ENCODE data around the gene CCNF.
"Not testable (repeated sequence)": the region's sequence is repeated elsewhere in the genome, so short reads cannot be mapped to it uniquely, and the experiment has no call there.

The CCNF gene

DNA sequence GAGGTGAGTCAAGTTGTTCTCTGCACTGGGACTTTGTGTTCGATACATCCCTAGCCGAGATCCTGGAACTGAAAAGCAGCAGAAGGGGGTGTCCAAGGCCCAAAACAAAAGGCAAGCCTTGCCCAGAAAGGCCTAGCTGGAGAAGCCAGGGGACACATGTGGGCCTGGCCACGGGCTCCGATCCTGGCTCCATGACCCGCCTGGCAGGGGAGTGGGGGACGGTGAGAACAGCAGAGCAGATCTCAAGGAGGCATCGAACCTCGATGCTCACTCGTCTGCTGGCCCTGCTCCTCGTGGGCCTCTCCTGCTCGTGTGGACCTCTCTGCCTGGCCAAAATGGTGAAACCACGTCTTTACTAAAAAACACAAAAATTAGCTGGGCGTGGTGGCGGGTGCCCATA is 8.9 kb downstream of the CCNF start:
- Mint-ChIP-seq H3K4me3 (no peak overlapping the region), H3K4me1 (ENCODE audit: low read depth) (peaks cover 2% of the 10 kb centered on the region), H3K27ac (no peak overlapping the region), H3K36me3 (peaks cover 3% of the 10 kb centered on the region), H3K27me3 (no peaks in the 10 kb centered on the region), H3K9me3 (ENCODE audit: low read depth) (no peaks in the 10 kb centered on the region)

DNA sequence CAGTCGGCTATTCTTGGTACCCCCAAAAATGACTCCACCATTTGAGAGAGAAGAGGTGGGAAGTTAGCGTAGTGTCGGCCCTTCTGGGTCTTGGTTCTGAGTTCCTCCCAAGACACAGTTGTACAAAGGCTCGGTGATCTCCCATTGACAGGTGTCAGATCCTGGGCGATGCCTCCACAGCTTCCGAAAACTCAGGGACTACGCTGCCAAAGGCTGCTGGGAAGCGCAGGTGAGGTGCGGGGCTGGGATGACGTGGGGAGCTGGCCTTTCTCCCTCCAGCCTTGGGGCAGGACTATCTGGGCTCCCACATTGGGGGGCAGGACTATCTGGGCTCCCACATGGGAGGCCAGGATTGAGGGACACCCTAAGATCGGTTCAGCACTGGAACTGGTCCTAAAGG is 10.4 kb downstream of the CCNF start:
- no peaks in the 10 kb centered on the region for H3K9me3 Mint-ChIP-seq (ENCODE audit: low read depth)
- H3K27ac Mint-ChIP-seq = no peak overlapping the region
- H3K27me3 Mint-ChIP-seq = no peaks in the 10 kb centered on the region
- H3K4me3 Mint-ChIP-seq = no peak overlapping the region
- H3K4me1 Mint-ChIP-seq (ENCODE audit: low read depth) = peaks cover 2% of the 10 kb centered on the region
- H3K36me3 Mint-ChIP-seq = peaks cover 3% of the 10 kb centered on the region

DNA sequence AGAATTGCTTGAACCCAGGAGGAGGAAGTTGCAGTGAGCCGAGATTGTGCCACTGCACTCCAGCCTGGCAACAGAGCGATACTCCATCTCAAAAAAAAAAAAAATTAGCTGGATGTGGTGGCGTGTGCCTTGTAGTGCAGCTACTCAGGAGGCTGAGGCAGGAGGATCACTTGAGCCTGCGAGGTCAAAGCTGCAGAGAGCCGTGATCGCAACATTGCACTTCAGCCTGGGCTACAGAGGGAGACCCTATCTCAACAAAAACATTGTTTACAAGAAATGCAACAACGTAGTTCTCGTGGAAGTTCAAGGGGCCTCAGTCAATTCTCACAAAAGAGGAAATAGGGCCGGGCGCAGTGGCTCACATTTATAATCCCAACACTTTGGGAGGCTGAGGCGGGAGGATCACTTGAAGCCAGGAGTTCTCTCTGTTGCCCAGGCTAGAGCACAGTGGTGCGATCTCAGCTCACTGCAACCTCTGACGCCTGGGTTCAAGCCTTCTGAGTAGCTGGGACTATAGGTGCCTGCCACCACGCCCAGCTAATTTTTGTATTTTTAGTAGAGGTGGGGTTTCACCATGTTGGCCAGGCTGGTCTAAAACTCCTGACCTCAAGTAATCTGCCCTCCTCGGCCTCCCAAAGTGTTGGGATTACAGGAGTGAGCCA is 12.0 kb downstream of the CCNF start:
- H3K9me3 Mint-ChIP-seq (ENCODE audit: low read depth); H3K4me1 Mint-ChIP-seq (ENCODE audit: low read depth); H3K36me3 Mint-ChIP-seq; H3K27ac Mint-ChIP-seq; H3K4me3 Mint-ChIP-seq; H3K27me3 Mint-ChIP-seq: not testable (repeated sequence)

DNA sequence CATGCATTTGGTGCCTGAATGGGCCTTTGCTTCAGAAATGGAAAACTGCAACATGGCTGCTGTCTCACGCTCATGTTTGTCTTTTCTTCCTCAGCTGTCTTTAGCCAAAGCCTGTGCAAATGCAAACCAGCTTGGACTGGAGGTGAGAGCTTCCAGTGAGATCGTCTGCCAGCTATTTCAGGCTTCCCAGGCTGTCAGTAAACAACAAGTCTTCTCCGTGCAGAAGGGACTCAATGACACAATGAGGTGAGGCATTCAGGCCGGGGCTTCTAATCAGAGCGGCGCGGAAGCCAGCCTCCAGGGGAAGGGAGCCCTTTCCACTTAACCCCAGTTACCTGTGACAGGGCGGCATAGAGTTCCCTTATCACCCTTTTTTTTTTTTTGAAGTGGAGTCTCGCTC is 14.3 kb downstream of the CCNF start:
- no peak overlapping the region for H3K27ac Mint-ChIP-seq
- peaks cover 3% of the 10 kb centered on the region for H3K36me3 Mint-ChIP-seq
- H3K9me3 Mint-ChIP-seq (ENCODE audit: low read depth) = no peaks in the 10 kb centered on the region
- no peak overlapping the region for H3K4me3 Mint-ChIP-seq
- peaks cover 2% of the 10 kb centered on the region for H3K4me1 Mint-ChIP-seq (ENCODE audit: low read depth)
- no peaks in the 10 kb centered on the region for H3K27me3 Mint-ChIP-seq

DNA sequence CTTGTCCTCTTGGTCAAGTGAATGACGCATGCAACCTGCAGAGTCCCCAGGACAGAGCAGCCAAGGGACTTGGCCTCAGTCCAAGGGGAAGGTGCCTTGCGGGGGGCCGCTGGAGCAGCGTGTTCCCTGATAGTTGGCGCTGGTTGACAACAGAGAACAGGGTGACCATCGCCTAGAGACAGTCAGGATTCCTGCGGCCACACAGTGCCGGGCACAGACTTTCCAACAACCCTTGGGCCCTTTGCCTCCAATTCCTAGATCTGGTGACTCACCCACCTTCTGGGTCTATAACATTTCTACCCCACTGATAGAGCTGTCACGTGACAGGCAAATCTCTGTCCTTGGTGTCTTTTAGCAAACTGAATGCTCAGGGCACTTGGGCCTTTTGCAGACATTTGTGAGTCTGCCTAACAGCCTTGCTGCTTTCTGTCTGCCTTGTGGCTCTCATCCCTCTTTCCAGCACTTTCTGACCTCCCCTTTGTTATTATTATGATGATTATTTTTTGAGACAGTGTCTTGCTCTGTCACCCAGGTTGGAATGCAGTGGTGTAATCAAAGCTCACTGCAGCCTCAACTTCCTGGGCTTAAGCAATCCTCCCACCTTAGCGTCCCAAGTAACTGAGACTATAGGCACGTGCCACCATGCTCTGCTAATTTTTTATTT is 18.8 kb downstream of the CCNF start:
- H3K4me1 Mint-ChIP-seq (ENCODE audit: low read depth) = no peaks in the 10 kb centered on the region
- H3K36me3 Mint-ChIP-seq = no peaks in the 10 kb centered on the region
- no peaks in the 10 kb centered on the region for H3K9me3 Mint-ChIP-seq (ENCODE audit: low read depth)
- H3K27me3 Mint-ChIP-seq = no peaks in the 10 kb centered on the region
- no peak overlapping the region for H3K4me3 Mint-ChIP-seq
- H3K27ac Mint-ChIP-seq = no peak overlapping the region

DNA sequence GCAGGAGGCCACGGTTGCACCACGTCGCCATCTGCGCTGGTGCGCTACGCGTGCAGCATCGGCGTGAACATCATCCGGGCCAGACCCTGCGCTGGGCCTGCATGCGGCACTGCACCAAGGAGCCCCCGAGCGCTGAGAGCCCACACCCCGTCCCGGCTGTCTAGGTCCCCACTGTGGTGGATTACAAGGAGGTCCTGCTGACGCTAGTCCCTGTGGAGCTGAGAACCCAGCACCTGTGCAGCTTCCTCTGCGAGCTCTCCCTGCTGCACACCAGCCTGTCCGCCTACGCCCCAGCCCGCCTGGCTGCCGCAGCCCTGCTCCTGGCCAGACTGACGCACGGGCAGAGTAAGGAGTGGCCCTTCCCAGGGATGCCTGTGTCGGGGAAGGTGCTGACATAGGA is 19.9 kb downstream of the CCNF start:
- Mint-ChIP-seq H3K27me3 (no peaks in the 10 kb centered on the region), H3K36me3 (peaks cover 3% of the 10 kb centered on the region), H3K4me1 (ENCODE audit: low read depth) (no peaks in the 10 kb centered on the region), H3K27ac (no peak overlapping the region), H3K4me3 (no peak overlapping the region), H3K9me3 (ENCODE audit: low read depth) (no peaks in the 10 kb centered on the region)

DNA sequence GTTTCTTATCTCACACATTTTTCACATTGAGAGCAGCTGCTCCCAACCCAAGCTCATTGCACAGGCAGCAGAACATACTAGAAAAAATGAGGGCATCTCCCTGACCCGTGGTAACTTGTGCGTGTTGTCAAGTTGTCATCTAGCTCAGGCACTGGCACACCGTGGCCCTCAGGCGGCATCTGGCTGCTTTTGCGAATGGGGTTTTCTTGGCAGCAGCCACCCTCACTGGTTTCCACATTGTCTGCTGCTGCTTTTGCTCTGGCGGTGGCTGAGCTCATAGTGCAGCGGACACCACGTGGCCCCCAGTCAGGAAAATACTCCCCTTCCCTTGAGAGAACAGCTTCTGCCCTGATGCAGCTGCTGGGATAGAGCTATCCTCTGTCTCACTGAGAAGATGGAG is 21.3 kb downstream of the CCNF start:
- H3K36me3 Mint-ChIP-seq = peaks cover 3% of the 10 kb centered on the region
- no peaks in the 10 kb centered on the region for H3K4me1 Mint-ChIP-seq (ENCODE audit: low read depth)

DNA sequence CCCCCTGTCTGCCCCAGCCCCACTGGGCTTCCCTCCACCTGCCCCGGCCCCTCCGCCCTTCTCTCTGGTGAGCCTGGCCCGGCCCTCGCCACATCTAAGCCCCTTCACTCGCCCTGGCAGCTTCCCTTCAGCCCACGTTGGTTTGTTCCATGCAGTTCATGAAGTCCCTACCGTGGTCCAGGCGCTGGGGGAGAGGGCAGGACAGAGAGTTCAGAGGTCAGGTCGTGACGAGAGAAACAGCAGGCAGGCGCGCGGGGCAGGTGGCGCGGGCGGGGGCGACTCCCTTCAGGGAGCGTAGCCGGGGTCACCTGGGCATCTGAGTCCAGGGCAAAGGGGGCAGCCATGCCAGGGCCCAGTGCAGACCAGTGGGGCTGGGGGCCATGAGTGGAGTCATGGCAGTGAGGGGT is 21.7 kb downstream of the CCNF start:
- peaks cover 3% of the 10 kb centered on the region for H3K36me3 Mint-ChIP-seq
- H3K9me3 Mint-ChIP-seq (ENCODE audit: low read depth) = no peaks in the 10 kb centered on the region

More for the DNA sequence above, 21.3 kb downstream of the CCNF start:
- Mint-ChIP-seq H3K27me3 (no peaks in the 10 kb centered on the region), H3K27ac (no peak overlapping the region), H3K4me3 (no peak overlapping the region), H3K9me3 (ENCODE audit: low read depth) (no peaks in the 10 kb centered on the region)

DNA sequence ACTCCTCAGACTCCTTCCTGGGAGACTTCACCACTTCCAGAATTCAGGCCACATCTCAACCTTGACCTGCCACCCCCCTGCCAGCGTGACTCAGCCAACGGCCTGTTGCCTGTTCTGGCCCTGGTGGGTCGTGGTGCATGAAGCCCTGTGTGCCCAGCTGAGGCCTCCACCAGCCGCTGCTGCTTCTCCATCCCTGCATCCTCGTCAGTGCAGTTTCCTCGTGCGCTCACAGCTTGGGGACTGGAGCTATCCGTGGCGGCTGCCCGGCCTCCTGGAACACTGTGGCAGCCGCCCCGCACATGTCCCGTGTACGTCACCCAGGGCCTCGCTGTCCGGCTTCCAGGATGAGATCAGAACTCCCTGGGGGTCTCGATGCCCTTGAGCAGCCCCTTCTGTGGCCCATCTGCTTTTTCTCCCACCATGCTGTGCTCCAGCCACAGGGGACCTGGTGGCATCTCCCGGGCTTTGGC is 22.6 kb downstream of the CCNF start:
- Mint-ChIP-seq H3K4me3 (no peak overlapping the region), H3K9me3 (ENCODE audit: low read depth) (no peaks in the 10 kb centered on the region), H3K27ac (no peak overlapping the region), H3K27me3 (no peaks in the 10 kb centered on the region), H3K4me1 (ENCODE audit: low read depth) (no peaks in the 10 kb centered on the region), H3K36me3 (peaks cover 3% of the 10 kb centered on the region)

More for the DNA sequence above, 21.7 kb downstream of the CCNF start:
- Mint-ChIP-seq H3K27me3 (no peaks in the 10 kb centered on the region), H3K4me3 (no peak overlapping the region), H3K27ac (no peak overlapping the region), H3K4me1 (ENCODE audit: low read depth) (no peaks in the 10 kb centered on the region)

DNA sequence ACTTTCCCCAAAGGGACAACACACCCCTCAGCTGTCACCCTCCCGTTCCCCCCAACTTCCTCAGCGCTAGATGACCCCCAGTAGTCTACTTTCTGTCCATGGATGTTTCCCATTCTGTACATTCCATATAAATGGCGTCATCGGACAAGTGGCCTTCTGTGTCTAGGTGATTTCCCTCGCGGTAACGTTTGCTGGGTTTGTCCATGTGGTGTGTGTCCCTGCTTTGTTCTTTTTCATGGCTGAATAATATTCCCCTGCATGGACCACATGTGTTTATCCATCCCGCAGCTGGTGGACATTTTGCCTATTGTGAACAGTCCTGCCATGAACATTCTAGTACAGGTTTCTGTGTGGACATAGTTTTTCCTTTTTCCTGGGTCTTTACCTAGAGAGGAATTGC is 23.4 kb downstream of the CCNF start:
- H3K4me1 Mint-ChIP-seq (ENCODE audit: low read depth) = no peaks in the 10 kb centered on the region
- H3K27me3 Mint-ChIP-seq = no peaks in the 10 kb centered on the region
- H3K4me3 Mint-ChIP-seq = no peak overlapping the region
- H3K9me3 Mint-ChIP-seq (ENCODE audit: low read depth) = no peaks in the 10 kb centered on the region
- peaks cover 3% of the 10 kb centered on the region for H3K36me3 Mint-ChIP-seq
- H3K27ac Mint-ChIP-seq = no peak overlapping the region

DNA sequence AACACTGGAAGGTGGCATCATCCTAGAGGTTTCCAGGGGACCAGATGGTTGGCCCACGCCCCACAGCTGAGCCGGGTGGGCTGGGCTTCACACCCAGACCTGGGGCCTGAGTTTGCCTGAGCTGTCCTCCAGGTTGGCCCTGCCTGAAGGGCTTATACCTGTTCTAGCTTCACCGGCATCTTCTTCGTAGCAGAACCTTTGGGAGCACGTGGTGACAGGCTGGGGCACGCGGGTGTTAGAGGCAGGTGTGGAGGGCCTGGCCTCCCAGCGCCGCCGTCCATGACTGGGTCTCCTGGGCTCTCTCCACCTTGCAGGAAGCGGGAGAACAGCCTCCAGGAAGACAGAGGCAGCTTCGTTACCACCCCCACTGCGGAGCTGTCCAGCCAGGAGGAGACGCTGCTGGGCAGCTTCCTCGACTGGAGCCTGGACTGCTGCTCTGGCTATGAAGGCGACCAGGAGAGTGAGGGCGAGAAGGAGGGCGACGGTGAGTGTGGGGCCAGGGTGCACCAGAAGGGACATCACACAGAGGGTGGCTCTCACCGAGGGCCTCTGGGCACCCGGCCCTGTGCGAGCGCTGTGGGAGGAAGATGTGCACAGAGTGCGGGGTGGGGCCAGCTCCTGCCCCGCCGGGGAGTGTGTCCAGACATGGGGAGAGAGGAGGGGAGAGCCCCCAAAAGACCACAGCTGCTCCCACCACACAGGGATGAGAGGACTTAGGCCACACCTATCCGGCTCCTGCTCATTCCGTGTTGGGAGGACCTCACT is 26.0 kb downstream of the CCNF start:
- Mint-ChIP-seq H3K27ac (no peak overlapping the region), H3K9me3 (ENCODE audit: low read depth) (no peaks in the 10 kb centered on the region), H3K36me3 (peaks cover 3% of the 10 kb centered on the region), H3K27me3 (no peaks in the 10 kb centered on the region), H3K4me1 (ENCODE audit: low read depth) (peaks cover 7% of the 10 kb centered on the region), H3K4me3 (no peak overlapping the region)

DNA sequence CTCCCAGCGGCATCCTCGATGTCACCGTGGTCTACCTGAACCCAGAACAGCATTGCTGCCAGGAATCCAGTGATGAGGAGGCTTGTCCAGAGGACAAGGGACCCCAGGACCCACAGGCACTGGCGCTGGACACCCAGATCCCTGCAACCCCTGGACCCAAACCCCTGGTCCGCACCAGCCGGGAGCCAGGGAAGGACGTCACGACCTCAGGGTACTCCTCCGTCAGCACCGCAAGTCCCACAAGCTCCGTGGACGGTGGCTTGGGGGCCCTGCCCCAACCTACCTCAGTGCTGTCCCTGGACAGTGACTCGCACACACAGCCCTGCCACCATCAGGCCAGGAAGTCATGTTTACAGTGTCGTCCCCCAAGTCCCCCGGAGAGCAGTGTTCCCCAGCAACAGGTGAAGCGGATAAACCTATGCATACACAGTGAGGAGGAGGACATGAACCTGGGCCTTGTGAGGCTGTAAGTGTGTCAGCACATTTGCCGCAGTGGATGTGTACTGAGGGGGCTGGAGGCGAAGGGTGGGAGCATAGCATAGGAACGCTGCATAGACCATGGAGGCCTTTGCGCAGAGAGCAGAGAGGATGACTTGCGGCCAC is 27.4 kb downstream of the CCNF start:
- peaks cover 7% of the 10 kb centered on the region for H3K4me1 Mint-ChIP-seq (ENCODE audit: low read depth)
- no peaks in the 10 kb centered on the region for H3K9me3 Mint-ChIP-seq (ENCODE audit: low read depth)
- H3K4me3 Mint-ChIP-seq = no peak overlapping the region
- peaks cover 3% of the 10 kb centered on the region for H3K36me3 Mint-ChIP-seq
- no peaks in the 10 kb centered on the region for H3K27me3 Mint-ChIP-seq
- H3K27ac Mint-ChIP-seq = no peak overlapping the region

DNA sequence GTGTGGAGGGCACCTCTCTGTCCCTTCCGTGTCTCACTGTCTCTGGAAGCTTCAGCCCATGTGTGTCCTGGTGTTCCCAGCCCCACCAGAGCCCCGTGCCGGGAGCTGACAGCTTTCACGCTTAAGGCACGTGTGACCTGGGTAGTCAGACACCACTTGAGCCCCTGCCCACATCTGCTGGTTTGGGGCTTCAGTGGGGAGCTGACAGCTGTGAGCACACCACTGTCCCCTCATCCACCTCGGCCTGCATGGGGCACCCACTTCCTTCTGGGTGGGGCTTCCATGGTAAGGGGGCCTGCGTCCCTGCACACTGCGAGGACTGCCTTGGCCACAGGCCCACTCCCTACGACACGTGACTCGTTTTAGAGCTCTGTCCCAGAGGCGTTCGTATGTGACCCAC is 28.0 kb downstream of the CCNF start:
- no peaks in the 10 kb centered on the region for H3K27me3 Mint-ChIP-seq

DNA sequence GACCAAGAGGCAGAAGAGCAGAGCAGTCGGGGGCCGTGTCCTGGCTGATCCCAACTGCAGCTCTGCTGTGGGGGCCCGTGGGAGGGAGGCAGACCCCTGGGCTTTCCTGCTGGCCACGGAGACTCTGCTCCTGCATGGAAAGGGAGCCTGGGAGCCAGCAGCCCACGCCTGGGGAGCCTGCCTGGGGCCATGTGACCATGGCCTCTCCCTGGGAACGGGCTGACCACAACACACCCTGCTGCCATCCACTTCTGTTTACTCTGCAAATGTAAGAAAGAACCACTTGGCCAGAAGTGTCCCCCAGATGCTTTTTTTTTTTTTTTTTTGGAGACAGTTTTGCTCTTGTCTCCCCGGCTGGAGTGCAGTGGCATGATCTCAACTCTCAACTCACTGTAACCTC is 28.7 kb downstream of the CCNF start:
- peaks cover 7% of the 10 kb centered on the region for H3K4me1 Mint-ChIP-seq (ENCODE audit: low read depth)
- no peaks in the 10 kb centered on the region for H3K27me3 Mint-ChIP-seq
- H3K36me3 Mint-ChIP-seq = peaks cover 3% of the 10 kb centered on the region
- H3K4me3 Mint-ChIP-seq = no peak overlapping the region
- no peak overlapping the region for H3K27ac Mint-ChIP-seq
- H3K9me3 Mint-ChIP-seq (ENCODE audit: low read depth) = no peaks in the 10 kb centered on the region

More for the DNA sequence above, 28.0 kb downstream of the CCNF start:
- no peak overlapping the region for H3K27ac Mint-ChIP-seq
- H3K4me1 Mint-ChIP-seq (ENCODE audit: low read depth) = peaks cover 7% of the 10 kb centered on the region
- peaks cover 3% of the 10 kb centered on the region for H3K36me3 Mint-ChIP-seq
- no peaks in the 10 kb centered on the region for H3K9me3 Mint-ChIP-seq (ENCODE audit: low read depth)
- no peak overlapping the region for H3K4me3 Mint-ChIP-seq
